ENCODE data around the gene H2BK1. TPM values are rescaled to one million over a fixed set of nuclear protein-coding genes. Genes with fewer than 3 reads are reported as not detected.

The H2BK1 gene
- total and polyA plus RNA-seq, 7 donors, result not detected

- no peak for TF ChIP-seq POLR2AphosphoS5 (IDR thresholded peaks at IDR 0.05)
- TF ChIP-seq CTCF (IDR thresholded peaks at IDR 0.05), result no peak
- TF ChIP-seq EP300 (IDR thresholded peaks at IDR 0.05), result no peak
- TF ChIP-seq POLR2A (IDR thresholded peaks at IDR 0.05), result no peak
- H3K4me3 ChIP-seq, result no peak overlapping the region
- H3K36me3 ChIP-seq, result no peaks in the 10 kb centered on the region
- 42 to 54% methylated on average over 19 of the region's 19 CpGs for WGBS, 2 donors
- peaks cover 0 to 11% (median 9%) of the 10 kb centered on the region in 4 donors for H3K4me1 ChIP-seq
- DNase-seq, result no peak
- H3K9me3 ChIP-seq, result no peaks in the 10 kb centered on the region
- intact Hi-C loops (cut with DNase I), result no loop called here
- H3K27me3 ChIP-seq, result peaks cover 0 to 10% (median 7%) of the 10 kb centered on the region in 3 donors
- H3K27ac ChIP-seq, result no peak overlapping the region
These were observed 14.5 kb downstream of the H2BK1 start for GRCh38 chr7:151195616-151196450.

- DNase-seq, result no peak
- no peaks in the 10 kb centered on the region for H3K36me3 ChIP-seq
- peaks cover 0 to 4% (median 2%) of the 10 kb centered on the region in 4 donors for H3K4me1 ChIP-seq
- TF ChIP-seq POLR2A (IDR thresholded peaks at IDR 0.05), result no peak
- no peak for TF ChIP-seq EP300 (IDR thresholded peaks at IDR 0.05)
- TF ChIP-seq CTCF (IDR thresholded peaks at IDR 0.05), result no peak
- no peak for TF ChIP-seq POLR2AphosphoS5 (IDR thresholded peaks at IDR 0.05)
- no peak overlapping the region for H3K4me3 ChIP-seq
- H3K27me3 ChIP-seq, result peaks cover 0 to 10% (median 7%) of the 10 kb centered on the region in 3 donors
- intact Hi-C loops (cut with DNase I), result no loop called here
- H3K27ac ChIP-seq, result no peak overlapping the region
- no peaks in the 10 kb centered on the region for H3K9me3 ChIP-seq
- 60 to 70% methylated on average over 7 of the region's 7 CpGs for WGBS, 2 donors
These were observed 16.1 kb downstream of the H2BK1 start for GRCh38 chr7:151194188-151194587.

- WGBS, 2 donors, result 89 to 92% methylated on average over 14 of the region's 14 CpGs
- H3K27ac ChIP-seq, result no peak overlapping the region
These were observed 16.9 kb downstream of the H2BK1 start for GRCh38 chr7:151193203-151193978.

GRCh38 chr7:151192002-151192539, 18.2 kb downstream of the H2BK1 start:
- no peak overlapping the region for H3K4me3 ChIP-seq
- 93 to 95% methylated on average over 23 of the region's 23 CpGs for WGBS, 2 donors
- intact Hi-C loops (cut with DNase I), result no loop called here

More at GRCh38 chr7:151193203-151193978, 16.9 kb downstream of the H2BK1 start:
- Histone ChIP-seq H3K4me1 (no peaks in the 10 kb centered on the region), H3K9me3 (no peaks in the 10 kb centered on the region), H3K27me3 (peaks cover 0 to 10% (median 7%) of the 10 kb centered on the region in 3 donors), H3K4me3 (no peak overlapping the region), H3K36me3 (no peaks in the 10 kb centered on the region)
- intact Hi-C loops (cut with DNase I), result no loop called here
- TF ChIP-seq POLR2AphosphoS5 (IDR thresholded peaks at IDR 0.05) (no peak), EP300 (IDR thresholded peaks at IDR 0.05) (no peak), CTCF (IDR thresholded peaks at IDR 0.05) (no peak), POLR2A (IDR thresholded peaks at IDR 0.05) (no peak)
- DNase-seq, result no peak

More at GRCh38 chr7:151192002-151192539, 18.2 kb downstream of the H2BK1 start:
- Histone ChIP-seq H3K4me1 (no peaks in the 10 kb centered on the region), H3K27me3 (peaks cover 0 to 10% (median 7%) of the 10 kb centered on the region in 3 donors), H3K27ac (no peak overlapping the region), H3K9me3 (no peaks in the 10 kb centered on the region), H3K36me3 (no peaks in the 10 kb centered on the region)
- no peak for DNase-seq
- TF ChIP-seq EP300 (IDR thresholded peaks at IDR 0.05) (no peak), CTCF (IDR thresholded peaks at IDR 0.05) (no peak), POLR2AphosphoS5 (IDR thresholded peaks at IDR 0.05) (no peak), POLR2A (IDR thresholded peaks at IDR 0.05) (no peak)

All from sigmoid colon (tissue), 7 donors.